Loucy (cell line): ENCODE data around the gene RANBP3L.

ENCODE experiments used
- CTCF ChIP-seq: fragments of 200-600 bp; sonication (generic); conservative IDR thresholded peaks from 2 replicates; pipeline ENCODE4 v1.5.1; 2014; ENCODE audit warnings: mild to moderate bottlenecking, antibody characterized with exemption, low read length
- EZH2phosphoT487 ChIP-seq: fragments of 200-600 bp; IDR thresholded peaks from 2 replicates; pipeline ENCODE4 v1.6.1; 2018; ENCODE audit warnings: antibody characterized with exemption, mild to moderate bottlenecking, moderate library complexity, borderline replicate concordance

- no peak for TF ChIP-seq CTCF
- no peak for TF ChIP-seq EZH2phosphoT487
Measured at GRCh38 chr5:36227046-36227445, 74.7 kb downstream of the RANBP3L start.
